Measurements from ENCODE around the gene SERTAD2. TPM values are rescaled to one million over a fixed set of nuclear protein-coding genes. Genes with fewer than 3 reads are reported as not detected.

Gene SERTAD2
- total RNA-seq, 4 donors from 2014 or later: 5.4 to 22.1 (median 13.2) TPM

- Histone ChIP-seq H3K9me3 (no peaks in the 10 kb centered on the region), H3K4me3 (no peak overlapping the region), H3K27me3 (no peaks in the 10 kb centered on the region), H3K27ac (no peak overlapping the region), H3K36me3 (no peaks in the 10 kb centered on the region), H3K4me1 (peaks cover 0 to 7% (median 3%) of the 10 kb centered on the region in 4 donors)
- no peak for DNase-seq
- intact Hi-C loops (cut with DNase I; ENCODE audit: low total_unique reads) (no loop called here), in situ Hi-C loops (cut with MboI; ENCODE audit: low pct_ligation_motif_present in 1 of 4, low pct_unique_long_range_greater_than_20kb in 1 of 4, low sequenced_read_pairs in 3 of 4) (no loop called here)
- TF ChIP-seq POLR2A (IDR thresholded peaks at IDR 0.05) (no peak), CTCF (IDR thresholded peaks at IDR 0.05) (no peak), EP300 (IDR thresholded peaks at IDR 0.05; ENCODE audit: low read depth) (no peak), POLR2AphosphoS5 (IDR thresholded peaks at IDR 0.05) (no peak)
- 33 to 85% methylated on average over 1 to 13 of the region's 13 CpGs for WGBS, 2 donors (ENCODE audit: low coverage in 1 of 2)
Measured at GRCh38 chr2:64622443-64623241, 31.1 kb downstream of the SERTAD2 start.

- H3K27ac ChIP-seq: no peak overlapping the region
- H3K4me3 ChIP-seq: no peak overlapping the region
- 82 to 92% methylated on average over 4 of the region's 4 CpGs for WGBS, 2 donors (ENCODE audit: low coverage in 1 of 2)
- H3K9me3 ChIP-seq: no peaks in the 10 kb centered on the region
- in situ Hi-C loops (cut with MboI; ENCODE audit: low pct_ligation_motif_present in 1 of 4, low pct_unique_long_range_greater_than_20kb in 1 of 4, low sequenced_read_pairs in 3 of 4): no loop called here
- intact Hi-C loops (cut with DNase I; ENCODE audit: low total_unique reads): no loop called here
- no peak for DNase-seq
- TF ChIP-seq POLR2A (IDR thresholded peaks at IDR 0.05) (no peak), POLR2AphosphoS5 (IDR thresholded peaks at IDR 0.05) (no peak), EP300 (IDR thresholded peaks at IDR 0.05; ENCODE audit: low read depth) (no peak), CTCF (IDR thresholded peaks at IDR 0.05) (no peak)
- H3K4me1 ChIP-seq: peaks cover 0 to 9% (median 5%) of the 10 kb centered on the region in 4 donors
- no peaks in the 10 kb centered on the region for H3K27me3 ChIP-seq
- no peaks in the 10 kb centered on the region for H3K36me3 ChIP-seq
Measured at GRCh38 chr2:64620661-64621060, 33.1 kb downstream of the SERTAD2 start.

GRCh38 chr2:64617631-64618151 is 36.0 kb downstream of the SERTAD2 start:
- TF ChIP-seq CTCF (IDR thresholded peaks at IDR 0.05) (no peak), EP300 (IDR thresholded peaks at IDR 0.05; ENCODE audit: low read depth) (no peak), POLR2A (IDR thresholded peaks at IDR 0.05) (no peak), POLR2AphosphoS5 (IDR thresholded peaks at IDR 0.05) (no peak)
- DNase-seq: no peak

GRCh38 chr2:64615844-64616536 is 37.7 kb downstream of the SERTAD2 start:
- Histone ChIP-seq H3K27ac (no peak overlapping the region), H3K36me3 (no peaks in the 10 kb centered on the region), H3K4me3 (no peak overlapping the region), H3K27me3 (no peaks in the 10 kb centered on the region), H3K9me3 (no peaks in the 10 kb centered on the region), H3K4me1 (peaks cover 0 to 9% (median 5%) of the 10 kb centered on the region in 4 donors)
- in situ Hi-C loops (cut with MboI; ENCODE audit: low pct_ligation_motif_present in 1 of 4, low pct_unique_long_range_greater_than_20kb in 1 of 4, low sequenced_read_pairs in 3 of 4) (no loop called here), intact Hi-C loops (cut with DNase I; ENCODE audit: low total_unique reads) (no loop called here)
- no peak for TF ChIP-seq POLR2A (IDR thresholded peaks at IDR 0.05)
- TF ChIP-seq POLR2AphosphoS5 (IDR thresholded peaks at IDR 0.05): no peak
- TF ChIP-seq CTCF (IDR thresholded peaks at IDR 0.05): no peak
- 94 to 100% methylated on average over 2 to 7 of the region's 7 CpGs for WGBS, 2 donors (ENCODE audit: low coverage in 1 of 2)
- DNase-seq: no peak

More at GRCh38 chr2:64617631-64618151, 36.0 kb downstream of the SERTAD2 start:
- intact Hi-C loops (cut with DNase I; ENCODE audit: low total_unique reads): no loop called here
- WGBS, 2 donors (ENCODE audit: low coverage in 1 of 2): 57 to 83% methylated on average over 1 to 6 of the region's 6 CpGs
- H3K36me3 ChIP-seq: no peaks in the 10 kb centered on the region
- H3K4me1 ChIP-seq: peaks cover 0 to 9% (median 5%) of the 10 kb centered on the region in 4 donors
- H3K9me3 ChIP-seq: no peaks in the 10 kb centered on the region
- H3K27me3 ChIP-seq: no peaks in the 10 kb centered on the region
- in situ Hi-C loops (cut with MboI; ENCODE audit: low pct_ligation_motif_present in 1 of 4, low pct_unique_long_range_greater_than_20kb in 1 of 4, low sequenced_read_pairs in 3 of 4): no loop called here
- H3K4me3 ChIP-seq: no peak overlapping the region
- H3K27ac ChIP-seq: no peak overlapping the region

Measured in transverse colon (tissue), 4 donors.